GM21423 (cell line): ENCODE results near the gene ARHGEF28.

ENCODE experiments used
- ATAC-seq: cut with Tn5 transposase; IDR thresholded peaks from one replicate; pipeline ENCODE4 v1.9.1; 2021; ENCODE audit warnings: mild to moderate bottlenecking, moderate library complexity; ENCODE audit not compliant: unreplicated experiment

ARHGEF28 gene

DNA sequence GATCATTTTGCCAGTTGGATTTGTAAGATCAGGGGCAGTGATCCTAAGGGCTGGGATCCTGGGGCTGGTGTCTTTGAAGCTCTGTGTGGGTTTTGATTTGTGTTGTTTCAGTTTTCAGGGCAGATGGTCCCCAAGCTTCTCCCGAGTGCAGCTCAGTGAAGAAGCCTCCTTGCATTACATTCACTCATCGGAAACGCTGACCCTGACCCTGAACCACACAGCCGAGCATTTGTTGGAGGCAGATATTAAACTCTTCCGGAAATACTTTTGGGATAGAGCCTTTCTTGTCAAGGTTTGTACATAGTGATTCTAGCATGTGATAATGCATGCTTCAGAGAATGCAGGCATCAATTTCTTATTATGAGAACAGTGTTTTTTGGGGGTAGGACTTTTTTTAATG is 150.4 kb downstream of the ARHGEF28 start:
- no peak for ATAC-seq

DNA sequence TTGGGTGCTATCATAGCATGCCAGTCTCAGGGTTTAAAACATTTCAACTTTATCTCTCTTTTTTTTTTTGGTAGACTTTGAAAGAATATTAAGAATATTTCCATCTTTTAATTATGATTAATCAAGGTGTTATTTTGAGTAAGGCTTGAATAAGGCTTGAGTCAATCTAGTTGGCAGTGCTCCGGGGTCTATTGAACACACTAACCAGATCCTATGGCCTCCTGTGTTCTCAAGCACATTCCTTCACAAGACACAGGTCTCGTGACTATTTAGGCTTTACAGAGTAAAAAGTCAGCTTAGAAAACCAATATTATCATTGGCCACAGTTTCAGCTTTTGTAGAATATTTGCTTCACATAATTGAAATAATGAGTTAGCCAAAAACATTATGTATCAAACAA is 151.2 kb downstream of the ARHGEF28 start:
- no peak for ATAC-seq

DNA sequence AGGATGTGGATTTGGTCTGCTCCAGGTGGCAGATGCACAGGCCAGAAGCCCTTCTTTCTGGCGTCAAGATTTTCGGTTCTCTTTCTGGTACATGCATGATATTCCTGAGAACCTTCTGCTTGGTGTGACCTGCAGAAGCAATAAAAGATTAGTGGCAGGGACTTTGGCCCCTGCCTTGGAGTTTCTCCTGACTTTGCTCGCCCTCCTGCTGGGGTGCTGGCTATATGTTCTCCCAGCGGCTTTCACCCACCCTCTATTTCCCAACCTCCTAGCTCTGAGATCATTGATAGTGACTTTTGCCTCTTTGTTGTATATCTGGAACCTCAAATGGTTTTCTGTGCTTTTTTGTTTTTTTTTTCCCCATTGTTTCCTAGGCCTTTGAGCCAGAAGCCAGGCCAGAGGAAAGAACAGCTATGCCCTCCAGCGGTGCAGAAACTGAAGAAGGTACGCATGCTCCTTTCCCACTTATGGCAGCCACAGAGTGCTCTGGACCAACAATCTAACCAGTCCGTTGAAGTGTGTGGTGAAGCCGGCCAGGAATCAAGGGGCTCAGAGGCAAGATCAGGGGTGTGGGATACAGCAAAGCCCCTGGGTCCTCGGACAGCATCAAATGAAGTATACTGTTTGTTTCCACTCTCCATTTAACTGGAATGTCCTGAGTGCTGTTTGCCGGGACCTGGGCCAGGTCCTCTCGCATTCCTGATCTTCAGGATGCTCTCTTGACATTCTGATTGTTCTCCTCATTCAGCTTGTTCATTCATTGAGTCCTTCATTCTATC is 154.5 kb downstream of the ARHGEF28 start:
- no peak for ATAC-seq

DNA sequence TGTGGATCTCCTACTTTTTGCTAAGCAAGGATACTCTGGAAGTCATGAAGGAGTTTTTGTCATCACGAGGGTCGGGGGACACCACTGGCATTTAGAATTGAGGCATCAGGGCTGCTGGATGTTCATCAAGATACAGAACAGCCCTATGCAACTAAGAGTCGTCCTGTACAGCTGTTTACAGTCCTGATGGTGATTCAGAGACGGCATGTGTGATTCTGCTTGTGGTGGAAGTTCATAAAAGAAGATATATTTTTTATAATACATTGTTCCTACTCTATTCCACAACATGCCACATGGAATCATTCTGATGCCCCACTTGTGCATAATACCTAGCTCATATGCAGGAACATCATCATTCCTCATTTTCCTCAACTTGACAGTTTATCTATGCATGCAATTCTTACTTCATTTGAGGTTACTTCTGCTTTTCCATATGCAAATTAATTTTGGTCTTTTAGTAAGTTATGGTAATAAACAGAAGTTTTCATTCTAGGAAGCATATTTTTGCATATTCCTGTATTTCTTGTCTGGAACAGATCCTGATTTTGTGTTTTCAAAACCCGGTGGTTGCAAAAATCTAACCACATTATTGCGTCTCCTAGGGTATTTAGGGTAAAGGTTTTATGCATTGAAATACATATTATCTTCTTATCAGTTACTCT is 155.2 kb downstream of the ARHGEF28 start:
- no peak for ATAC-seq

DNA sequence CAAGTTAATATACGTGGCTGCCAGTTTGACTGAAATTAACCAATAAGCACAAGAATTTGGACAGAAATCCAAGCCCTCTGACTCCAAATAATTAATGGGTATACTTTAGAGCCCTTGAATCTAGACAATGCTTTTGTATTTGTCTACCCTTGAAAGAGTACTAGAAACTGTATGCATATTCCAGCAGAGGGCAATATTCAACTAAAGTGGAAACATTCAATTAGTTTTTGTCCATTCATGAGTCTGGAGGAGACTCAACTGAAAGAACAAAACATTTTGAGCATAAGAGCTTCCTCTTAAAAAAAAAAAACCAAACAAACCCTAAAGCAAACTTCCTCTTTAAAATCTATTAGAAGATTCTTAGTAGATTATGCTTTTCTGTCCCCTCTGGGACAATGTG is 157.8 kb downstream of the ARHGEF28 start:
- no peak for ATAC-seq

DNA sequence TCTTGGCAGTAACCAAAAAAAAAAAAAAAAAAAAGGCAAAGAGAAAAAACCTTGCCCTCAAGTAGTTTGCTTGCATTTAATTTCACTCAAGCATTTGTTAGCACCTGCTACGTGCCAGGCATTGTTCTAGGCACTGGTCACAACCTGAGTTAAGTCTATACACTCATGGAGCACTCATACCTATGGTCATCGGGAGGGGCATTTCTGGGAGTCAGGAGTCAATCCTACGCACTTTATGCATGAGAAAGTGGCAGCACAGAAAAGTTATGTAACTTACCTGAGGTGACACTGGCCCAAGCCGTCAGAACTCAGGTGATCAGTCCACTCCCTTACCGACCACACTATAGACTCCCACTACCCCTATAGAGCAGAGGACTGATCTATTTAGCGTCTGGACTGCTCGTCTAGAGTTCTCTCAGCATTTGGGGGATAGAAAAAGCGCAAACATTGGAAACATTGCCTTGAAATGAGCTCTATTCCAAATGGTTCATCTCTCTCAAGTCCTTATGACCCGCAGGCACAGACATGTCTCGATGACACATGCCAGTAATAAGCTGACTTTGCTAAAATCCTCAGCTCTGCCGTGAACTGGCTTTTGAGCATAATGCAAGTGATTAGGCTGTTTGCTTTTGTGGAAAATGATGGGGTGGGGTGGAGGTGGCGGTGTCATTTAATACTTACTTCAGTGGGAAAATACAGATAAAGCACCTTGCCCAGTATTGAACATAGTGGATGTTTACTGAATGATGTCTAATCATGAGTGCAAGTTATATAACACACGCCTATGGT is 160.2 kb downstream of the ARHGEF28 start:
- no peak for ATAC-seq

DNA sequence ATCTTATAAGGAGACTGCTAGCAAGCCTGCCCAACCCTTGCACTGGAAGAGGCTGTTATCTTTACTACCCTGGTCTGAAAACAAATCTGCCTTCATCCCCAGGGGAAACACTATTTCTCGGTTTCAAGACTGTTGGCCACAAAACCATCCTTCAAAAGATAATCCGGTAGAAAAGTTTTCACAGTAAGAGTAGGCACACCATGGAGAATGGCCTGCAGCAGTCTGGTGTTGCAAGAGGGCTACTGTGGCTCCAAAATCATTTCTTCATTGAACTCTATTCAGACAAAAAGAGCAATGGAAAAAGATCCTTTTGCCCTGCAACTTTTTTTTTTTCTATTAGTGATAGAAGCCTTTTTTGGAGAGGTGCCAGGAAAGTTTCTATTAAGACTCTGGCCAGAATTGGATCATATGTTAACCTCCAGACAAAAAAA is 163.9 kb downstream of the ARHGEF28 start:
- no peak for ATAC-seq

DNA sequence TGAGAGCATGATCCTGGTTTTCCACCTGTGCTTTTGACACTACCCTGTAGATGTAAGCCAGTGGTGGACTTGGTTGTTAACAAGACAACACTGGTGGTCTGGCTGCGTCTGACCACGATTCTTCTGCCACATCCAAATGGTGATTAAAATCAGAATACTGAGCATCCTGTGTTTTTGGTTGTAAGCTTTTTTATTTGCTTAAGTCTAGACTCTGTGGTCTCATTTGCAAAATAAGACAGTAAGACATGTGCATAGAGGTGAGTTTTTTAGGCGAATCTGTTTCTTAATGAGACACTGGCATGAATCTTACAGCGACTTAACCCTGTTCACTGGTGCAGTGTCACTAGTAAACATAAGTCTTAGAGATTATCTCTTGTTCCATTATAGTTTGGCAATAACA is 165.4 kb downstream of the ARHGEF28 start:
- ATAC-seq, result no peak

DNA sequence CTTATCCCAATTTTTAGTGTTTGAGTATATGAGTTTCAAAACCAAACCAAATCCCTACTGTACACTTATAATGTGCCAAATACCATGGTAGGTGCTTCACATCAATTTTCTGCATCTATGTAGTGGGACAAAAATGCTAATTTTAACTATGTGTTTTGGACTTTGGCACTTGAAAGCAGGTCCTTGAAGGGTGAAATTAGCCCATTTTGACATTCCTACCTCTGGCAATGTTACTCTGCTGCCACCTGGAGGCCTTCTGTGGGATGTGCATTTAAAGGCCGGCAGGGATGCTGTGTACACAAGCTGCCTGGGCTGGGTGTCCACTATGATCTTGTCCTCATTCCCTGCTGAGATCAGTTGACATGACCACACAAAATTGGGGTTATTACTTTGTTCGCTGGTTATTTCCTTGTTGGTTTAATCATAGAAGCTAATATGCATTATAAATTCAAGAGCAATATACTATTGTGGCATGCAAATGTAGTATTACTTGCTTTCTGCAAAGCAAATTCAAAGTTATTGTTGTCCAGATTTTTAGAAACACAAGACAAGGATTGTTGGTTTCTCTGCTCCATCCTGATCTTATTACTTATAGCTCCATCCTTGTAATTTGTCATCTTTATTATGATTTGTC is 166.8 kb downstream of the ARHGEF28 start:
- no peak for ATAC-seq

DNA sequence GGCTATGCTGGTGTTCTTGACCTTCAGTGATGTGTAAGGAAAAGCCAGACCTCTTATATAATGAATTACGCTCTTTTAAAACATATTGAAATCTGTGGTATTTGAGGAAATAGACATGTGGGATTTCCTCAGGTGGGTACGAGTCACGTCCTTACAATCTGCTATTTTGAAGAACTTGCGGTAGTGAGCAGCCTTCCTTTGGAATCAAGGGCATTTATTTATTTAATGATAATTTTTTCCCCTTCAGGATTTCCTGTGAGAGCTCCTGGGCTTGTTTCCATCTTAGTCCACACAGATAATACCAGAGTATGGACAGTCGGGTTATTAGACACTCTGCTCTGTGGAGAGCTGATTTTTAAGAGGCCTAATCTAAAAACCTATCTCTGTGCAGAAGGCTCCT is 167.9 kb downstream of the ARHGEF28 start:
- ATAC-seq, result no peak

DNA sequence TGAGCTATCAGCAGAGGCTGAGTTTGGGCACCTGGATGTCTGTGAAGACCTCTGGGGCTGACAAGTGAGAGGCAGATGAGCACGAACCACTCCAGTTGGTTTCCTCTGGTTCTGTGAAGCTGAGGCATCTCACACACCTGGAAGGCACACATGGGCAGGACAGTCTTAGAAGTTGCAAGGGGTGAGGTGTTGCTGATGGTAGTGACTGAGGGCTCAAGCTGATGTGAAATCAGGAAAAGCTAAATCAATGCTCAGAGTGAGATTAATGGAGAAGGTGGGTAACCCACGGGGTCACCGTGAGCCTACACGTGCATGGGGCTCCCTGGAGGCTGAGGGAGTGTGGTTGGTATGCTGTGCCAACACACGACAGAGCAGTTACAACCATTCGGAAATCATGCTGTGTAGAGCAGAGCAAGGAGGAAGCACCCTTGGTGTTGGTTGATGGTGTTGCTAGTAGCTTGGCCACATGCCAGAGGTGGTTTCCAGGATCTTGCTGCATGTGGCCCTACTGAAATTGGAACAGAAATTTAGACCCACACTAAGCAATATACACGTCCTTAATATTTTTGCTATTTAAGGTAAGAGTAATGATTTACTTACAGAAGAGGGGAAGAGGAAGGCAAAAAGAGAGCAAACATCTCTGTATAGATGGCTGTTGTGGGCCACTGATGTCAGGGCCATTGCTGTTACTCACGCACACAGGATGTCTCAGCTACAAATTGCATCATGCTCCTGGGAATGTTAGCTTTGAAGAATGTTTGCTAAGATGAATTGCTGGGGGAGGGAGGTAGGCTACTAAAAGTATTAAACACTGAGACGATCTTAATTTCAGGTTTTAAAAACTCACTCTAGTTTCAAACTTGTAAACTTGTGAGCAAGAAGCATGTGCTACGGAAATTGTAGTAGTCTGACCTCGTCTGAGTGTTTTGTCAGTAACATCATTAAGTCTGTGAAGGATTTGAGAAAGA is 170.5 kb downstream of the ARHGEF28 start:
- ATAC-seq, result peak; percentile 75

DNA sequence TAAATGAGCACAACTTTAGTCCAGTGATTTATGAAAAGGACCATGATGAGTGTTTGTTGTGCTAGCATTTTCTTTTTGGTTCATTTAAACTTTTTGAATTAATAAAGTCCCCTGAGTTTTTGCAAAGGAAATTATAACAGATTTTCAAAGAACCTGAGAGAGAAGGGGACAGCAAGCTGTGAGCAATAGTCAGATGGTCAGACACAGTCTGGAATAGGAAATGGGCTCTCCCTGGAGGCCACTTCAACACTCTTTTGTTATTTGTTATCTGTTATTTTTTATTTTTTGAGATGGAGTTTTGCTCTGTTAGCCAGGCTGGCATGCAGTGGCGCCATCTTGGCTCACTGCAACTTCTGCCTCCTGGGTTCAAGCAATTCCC is 171.1 kb downstream of the ARHGEF28 start:
- no peak for ATAC-seq

DNA sequence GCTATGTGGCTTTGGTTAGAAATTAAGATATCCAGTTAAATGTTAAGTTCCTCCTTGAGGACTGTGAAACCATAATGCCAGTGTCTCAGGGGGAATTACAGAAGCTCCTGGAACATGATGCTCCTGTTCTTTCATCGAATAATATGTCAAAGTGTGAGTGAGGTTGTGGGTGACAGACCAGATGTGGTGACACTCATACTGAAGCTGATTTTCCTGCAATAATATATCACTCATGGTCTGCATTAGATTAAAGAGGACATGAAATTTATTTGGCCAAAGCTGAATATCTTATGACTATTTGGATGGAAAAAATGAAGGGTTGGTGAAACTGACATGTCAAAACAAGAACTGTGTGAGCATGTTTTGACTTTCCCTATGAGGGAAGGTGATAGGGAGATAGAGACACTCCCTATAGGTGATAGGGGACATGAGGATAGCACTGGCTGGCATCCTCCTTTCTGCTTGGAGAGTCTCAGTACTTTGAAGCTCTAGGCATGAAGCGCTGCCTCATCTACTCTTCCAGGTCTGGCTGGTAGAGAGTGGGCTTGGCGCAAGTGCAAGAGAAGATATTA is 173.5 kb downstream of the ARHGEF28 start:
- ATAC-seq, result no peak

DNA sequence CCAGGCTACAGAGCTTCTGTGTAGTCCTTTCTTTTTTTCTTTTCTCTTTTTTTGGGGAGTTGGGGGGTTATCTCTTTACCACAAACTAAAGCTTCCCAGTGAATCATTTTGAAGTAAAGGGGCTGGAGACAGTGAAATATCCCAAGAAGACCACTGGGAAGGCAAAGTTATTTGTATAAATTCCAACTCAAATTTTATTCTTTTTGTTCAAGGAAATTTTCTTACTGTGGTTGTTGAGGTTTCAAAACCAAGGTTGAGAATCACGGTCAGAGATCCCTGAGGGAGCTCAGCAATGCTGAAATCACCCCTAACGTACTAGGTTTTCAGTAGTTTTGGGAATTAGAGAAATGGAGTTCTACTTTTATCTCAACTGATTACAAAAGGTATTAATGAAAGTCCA is 175.7 kb downstream of the ARHGEF28 start:
- no peak for ATAC-seq

DNA sequence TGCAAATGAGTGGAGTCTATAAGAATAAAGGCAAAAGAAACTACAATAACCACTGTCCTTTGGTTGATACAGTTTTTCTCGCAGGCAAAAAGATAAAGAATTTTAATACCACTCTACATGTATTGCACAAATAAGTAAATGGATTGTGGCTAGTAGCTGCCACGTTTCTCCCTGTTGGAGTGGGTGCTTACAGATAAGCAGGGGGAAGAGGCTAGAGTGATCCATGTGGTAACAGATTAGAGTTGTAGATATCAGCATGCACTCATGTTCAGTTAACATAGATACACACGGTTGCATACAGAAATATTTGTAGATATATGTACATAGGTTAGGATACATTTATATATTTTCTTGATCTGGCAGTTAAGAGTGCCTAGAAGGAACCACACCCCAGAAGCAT is 179.5 kb downstream of the ARHGEF28 start:
- no peak for ATAC-seq

DNA sequence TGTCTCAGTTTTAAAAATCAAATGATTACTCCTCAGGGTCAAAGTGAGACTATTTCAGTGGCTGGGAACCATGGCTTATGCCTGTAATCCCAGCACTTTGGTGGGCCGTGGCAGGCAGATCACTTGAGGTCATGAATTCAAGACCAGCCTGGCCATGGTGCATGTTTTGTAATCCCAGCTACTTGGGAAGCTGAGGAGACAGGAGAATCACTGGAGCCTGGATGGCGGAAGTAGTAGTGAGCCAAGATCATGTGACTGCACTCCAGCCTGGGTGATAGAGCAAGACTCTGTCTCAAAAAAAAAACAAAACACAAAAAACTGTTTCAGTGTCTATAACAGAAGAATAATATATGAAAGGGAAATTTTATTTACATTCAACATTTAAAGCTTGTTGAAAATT is 182.9 kb downstream of the ARHGEF28 start:
- no peak for ATAC-seq

DNA sequence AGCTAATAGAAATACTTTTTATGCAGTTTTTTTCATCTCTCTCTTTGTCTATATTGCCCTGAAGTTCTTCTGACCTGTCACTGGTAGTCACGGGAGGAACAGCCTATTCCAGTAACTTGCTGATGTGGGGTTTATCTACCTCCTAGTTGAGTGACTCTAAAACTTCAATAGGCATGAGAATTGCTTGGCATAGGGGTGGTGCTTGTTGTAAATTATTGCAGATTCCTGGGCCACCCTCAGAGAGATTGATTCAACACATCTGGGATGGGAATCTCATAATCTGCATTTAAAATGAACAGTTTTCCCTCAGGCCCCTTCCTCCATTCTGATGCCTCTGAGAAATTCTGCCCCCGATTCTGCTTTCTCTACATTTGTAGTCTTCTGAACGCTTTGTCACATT is 184.4 kb downstream of the ARHGEF28 start:
- no peak for ATAC-seq

DNA sequence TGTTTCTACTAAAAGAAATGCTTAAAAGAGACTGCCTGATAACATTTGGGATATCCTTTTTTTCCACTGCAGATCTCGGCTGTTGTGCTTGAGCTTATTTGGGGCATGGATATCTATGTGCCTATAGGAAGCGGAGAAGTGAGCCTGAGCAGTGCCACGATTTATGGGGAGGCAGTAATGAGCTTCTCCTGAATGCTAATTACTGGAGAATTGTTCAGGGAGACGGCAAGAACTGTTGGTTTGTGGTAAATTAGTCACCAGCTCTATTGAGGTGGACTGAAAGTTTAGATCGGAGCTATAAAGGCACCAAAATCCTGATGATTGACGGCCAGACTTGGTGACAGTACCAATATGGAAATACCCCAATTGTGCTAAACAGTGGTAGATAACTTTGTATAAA is 186.5 kb downstream of the ARHGEF28 start:
- ATAC-seq, result no peak

DNA sequence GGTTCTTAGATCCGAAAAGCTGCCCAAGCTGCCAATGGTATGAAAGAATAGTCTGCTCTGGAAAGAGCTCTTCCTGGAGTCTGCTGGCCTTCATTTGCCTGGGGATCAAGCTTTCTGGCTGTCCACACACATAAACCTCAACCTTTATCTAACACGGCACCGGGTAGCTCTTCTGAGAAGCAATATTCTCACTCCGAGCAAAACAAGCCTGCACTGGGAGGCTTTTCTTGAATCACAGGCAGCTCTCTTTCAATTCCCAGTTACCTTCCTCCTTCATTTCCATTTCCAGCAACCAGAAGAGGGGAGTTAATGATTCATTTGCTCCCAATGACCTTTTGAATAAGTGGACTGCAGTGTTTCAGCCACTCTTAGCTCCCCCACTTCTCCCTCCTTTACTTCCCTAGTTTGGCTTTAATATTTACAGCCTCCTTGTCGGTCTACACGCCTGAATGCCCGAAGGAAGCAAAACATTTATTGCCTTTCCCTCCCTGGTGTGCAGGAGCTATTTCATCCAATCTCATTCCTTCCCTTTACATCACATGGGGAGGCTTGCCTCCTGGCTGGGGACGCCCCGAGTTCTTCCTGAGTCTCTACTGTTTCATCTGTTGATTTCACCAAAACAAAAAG is 187.1 kb downstream of the ARHGEF28 start:
- no peak for ATAC-seq
